Epithelial cell of proximal tubule (primary cell): ENCODE results near the gene SERP2. TPM values are rescaled to one million over a fixed set of nuclear protein-coding genes. Genes with fewer than 3 reads are reported as not detected.

Experiments used
- DNase-seq: peaks from one replicate; pipeline ENCODE4 v3.0.0-alpha.2; 2011; ENCODE audit warnings: low read depth
- H3K4me3 ChIP-seq: 2 replicates; pipeline ENCODE4 v1.5.1; 2011; ENCODE audit warnings: low read depth, mild to moderate bottlenecking, low read length
- total RNA-seq: library from RNA; depleted of rRNA; stranded (reverse); fragments of >200 nt; gene quantifications from 2 replicates; pipeline ENCODE4 v1.2.3, GENCODE V29; 2015
- TF ChIP-seq, protein P1 (sequence below): conservative IDR thresholded peaks from 2 replicates; pipeline ENCODE4 v1.5.1; 2012; ENCODE audit warnings: low read depth, mild to moderate bottlenecking, low read length

Gene SERP2
- total RNA-seq, 1 donor from 2014 or later, result 2.7 TPM

DNA sequence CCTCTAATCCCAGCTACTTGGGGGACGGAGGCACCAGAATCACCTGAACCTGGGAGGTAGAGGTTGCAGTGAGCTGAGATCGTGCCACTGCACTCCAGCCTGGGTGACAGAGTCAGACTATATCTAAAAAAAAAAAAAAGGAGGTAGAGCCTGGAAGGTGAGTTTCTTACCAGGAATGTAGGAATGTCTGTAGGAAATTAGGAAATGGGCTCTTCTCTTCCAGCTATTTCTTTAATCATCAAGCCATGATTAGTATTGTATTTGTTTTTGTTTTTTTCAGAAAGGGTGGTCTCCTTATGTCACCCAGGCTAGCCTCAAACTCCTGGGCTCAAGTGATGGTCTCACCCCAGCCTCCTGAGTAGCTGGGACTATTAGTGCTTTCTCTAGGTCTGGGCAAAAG is 26.3 kb upstream of the SERP2 start:
- no peak overlapping the region for H3K4me3 ChIP-seq
- DNase-seq, result no peak
- TF ChIP-seq, protein P1, sequence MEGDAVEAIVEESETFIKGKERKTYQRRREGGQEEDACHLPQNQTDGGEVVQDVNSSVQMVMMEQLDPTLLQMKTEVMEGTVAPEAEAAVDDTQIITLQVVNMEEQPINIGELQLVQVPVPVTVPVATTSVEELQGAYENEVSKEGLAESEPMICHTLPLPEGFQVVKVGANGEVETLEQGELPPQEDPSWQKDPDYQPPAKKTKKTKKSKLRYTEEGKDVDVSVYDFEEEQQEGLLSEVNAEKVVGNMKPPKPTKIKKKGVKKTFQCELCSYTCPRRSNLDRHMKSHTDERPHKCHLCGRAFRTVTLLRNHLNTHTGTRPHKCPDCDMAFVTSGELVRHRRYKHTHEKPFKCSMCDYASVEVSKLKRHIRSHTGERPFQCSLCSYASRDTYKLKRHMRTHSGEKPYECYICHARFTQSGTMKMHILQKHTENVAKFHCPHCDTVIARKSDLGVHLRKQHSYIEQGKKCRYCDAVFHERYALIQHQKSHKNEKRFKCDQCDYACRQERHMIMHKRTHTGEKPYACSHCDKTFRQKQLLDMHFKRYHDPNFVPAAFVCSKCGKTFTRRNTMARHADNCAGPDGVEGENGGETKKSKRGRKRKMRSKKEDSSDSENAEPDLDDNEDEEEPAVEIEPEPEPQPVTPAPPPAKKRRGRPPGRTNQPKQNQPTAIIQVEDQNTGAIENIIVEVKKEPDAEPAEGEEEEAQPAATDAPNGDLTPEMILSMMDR, result no peak

DNA sequence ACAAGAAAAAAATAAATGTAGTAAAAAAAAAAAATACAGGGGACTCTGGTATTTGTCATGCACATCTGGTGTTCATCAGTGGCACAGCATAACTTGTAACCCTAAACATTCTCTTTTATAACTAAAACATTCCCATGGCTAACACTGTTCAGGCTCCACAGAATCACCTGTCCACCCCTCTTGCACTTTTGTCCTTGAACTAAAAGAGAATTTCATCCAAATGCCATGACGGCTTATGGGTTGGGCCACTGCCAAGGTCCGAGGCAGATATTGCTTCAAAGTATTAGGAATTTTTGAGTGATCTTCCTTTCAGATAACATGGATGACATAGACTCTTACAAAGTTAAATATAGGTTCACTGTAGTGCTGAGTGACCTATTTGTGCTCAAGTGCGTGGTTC is 25.7 kb upstream of the SERP2 start:
- no peak overlapping the region for H3K4me3 ChIP-seq
- no peak for DNase-seq
- TF ChIP-seq, protein P1, result no peak

DNA sequence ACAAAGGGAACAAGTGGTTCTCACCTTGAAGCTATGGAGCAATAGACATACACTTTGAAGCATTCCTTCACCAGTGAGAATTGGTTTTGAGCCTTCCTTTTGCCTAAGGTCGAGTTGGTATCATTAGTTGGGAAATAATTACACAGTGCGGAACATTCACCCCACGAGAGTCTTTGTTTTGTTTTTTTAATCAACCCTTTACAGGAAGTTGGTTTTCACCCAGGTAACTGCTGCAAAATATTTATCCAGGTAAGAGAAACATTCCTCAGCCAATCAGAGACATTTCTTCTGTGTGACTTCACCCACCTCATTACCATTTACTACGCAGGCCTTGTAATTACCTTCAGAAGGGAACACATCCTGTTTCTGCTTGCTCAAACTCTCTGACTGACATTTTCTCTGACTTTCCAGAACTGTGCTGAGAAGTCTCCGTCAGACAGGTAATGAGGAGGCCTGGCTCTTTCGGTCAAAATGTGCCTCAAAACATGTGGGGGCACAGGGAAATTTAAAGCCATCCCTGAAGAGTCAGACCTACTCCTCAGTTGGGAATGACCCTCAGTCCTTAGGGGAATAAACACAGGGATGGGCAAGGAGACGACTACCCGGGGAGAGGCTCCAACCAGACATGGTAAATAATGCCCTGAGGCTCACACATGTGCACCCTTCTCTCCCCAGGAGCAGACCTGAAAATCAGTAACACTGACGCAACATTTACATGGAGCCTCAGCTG is 22.7 kb upstream of the SERP2 start:
- TF ChIP-seq, protein P1, result no peak
- H3K4me3 ChIP-seq, result no peak overlapping the region
- DNase-seq, result peak; percentile 36

DNA sequence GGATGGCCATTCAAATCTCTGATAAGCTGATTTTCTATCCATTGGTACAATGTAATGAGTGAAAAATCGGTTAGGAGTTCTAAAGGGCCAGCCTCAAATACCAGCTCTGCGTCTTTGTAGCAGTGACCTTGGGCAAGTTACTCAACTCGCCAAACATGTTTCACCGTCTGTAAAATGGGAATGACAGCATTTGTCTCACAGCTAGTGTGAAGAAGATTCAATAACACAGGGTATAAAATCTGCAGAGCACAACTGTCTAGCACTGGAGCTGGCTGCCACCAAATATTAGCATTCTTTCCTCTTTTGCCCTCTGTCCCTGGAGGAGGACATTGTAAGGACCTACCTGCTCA is 22.1 kb upstream of the SERP2 start:
- TF ChIP-seq, protein P1, result no peak
- no peak overlapping the region for H3K4me3 ChIP-seq
- no peak for DNase-seq

DNA sequence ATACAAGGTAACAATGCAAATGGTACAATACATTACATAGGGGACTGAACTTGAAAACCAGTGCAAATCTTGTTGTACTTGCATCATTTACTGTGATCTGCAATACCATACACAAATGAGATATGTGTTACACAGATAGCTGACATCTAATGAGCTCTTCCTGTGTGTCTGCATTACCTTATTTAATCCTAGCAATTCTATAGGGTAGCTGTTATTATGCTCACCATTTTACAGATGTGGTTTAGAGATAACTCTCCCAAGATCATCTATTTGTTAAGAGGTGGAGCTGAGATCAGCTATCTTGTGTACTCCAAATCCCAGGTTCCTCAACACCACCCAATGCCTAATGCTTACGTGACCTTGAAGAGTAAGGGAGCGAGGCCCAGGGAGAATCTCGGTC is 21.4 kb upstream of the SERP2 start:
- TF ChIP-seq, protein P1, result no peak
- H3K4me3 ChIP-seq, result no peak overlapping the region
- DNase-seq, result no peak

DNA sequence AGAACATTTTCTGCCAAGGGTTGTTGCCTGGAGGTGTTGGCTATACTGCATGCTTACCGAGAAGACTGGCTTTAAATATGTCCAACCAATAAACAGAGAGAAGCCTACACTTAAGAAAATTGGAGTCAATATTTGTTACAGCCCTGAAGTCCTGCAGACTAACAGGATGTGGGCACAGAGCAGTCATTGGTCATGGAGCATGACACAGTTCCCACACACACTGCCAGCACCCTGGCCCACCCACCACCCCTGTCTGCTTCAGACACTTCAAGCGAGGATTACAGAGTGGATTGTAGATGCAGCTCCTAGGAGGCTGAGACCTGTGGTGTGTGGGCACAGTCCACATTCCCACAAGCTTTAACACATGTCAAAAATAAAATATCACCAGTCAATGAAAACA is 21.0 kb upstream of the SERP2 start:
- no peak overlapping the region for H3K4me3 ChIP-seq
- TF ChIP-seq, protein P1, result no peak
- no peak for DNase-seq

DNA sequence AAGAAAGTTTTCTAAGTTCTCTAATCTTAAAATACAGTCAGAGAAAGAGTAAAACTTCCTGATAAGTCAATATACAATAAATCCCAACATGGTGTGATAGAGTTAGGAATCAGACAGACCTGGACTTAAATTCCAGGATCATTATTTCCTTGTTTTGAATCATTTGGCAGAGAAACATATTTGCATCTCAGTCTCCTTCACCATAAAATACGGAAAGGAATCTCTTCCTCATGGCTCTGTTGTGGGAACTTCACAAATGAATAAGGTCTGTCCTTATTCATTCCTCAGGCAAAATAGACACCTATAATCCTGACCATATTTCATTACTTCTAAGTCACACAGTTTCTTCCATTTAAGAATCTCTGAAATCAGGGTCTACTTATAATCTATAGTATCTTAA is 19.3 kb upstream of the SERP2 start:
- H3K4me3 ChIP-seq, result no peak overlapping the region
- TF ChIP-seq, protein P1, result no peak

More for the DNA sequence above, 19.3 kb upstream of the SERP2 start:
- no peak for DNase-seq
